Thyroid gland (tissue), 4 donors: ENCODE measurements around the gene NR1D2. TPM values are rescaled to one million over a fixed set of nuclear protein-coding genes. Genes with fewer than 3 reads are reported as not detected.

Source experiments
- DNase-seq, 2 donors: peaks; one replicate each; pipeline ENCODE4 v3.0.0-alpha.2; 2019
- H3K27ac ChIP-seq, 3 donors: fragments of 200-600 bp; sonication (generic); 1 replicate in 2 of 3; 2 replicates in 1 of 3; pipeline ENCODE4 v1.5.1; 2016 to 2019; ENCODE audit warnings: mild to moderate bottlenecking in 1 of 3, moderate library complexity in 1 of 3
- H3K27me3 ChIP-seq: fragments of 200-600 bp; sonication (generic); one replicate; pipeline ENCODE4 v1.5.1; 2019
- H3K36me3 ChIP-seq, 2 donors: fragments of 200-600 bp; sonication (generic); one replicate each; pipeline ENCODE4 v1.5.1; 2016 to 2019
- H3K4me1 ChIP-seq, 2 donors: fragments of 200-600 bp; sonication (generic); one replicate each; pipeline ENCODE4 v1.5.1; 2017 to 2019
- H3K4me3 ChIP-seq, 3 donors: fragments of 200-600 bp; sonication (generic); replicated peaks in 1 of 3; 1 replicate in 2 of 3; 2 replicates in 1 of 3; pipeline ENCODE4 v1.5.1; 2016; ENCODE audit warnings: mild to moderate bottlenecking in 1 of 3
- H3K9me3 ChIP-seq: fragments of 200-600 bp; sonication (generic); one replicate; pipeline ENCODE4 v1.5.1; 2017
- CTCF ChIP-seq, 6 experiments: fragments of 200-600 bp in 3 of 6; fragments of 450-650 bp in 3 of 6; sonication (generic) in 3 of 6; IDR thresholded peaks; one replicate each; pipeline ENCODE4 v1.5.1; 2016 to 2019; ENCODE audit warnings: antibody characterized with exemption in 6 of 6, mild to moderate bottlenecking in 2 of 6, inconsistent platforms in 1 of 6, moderate library complexity in 1 of 6
- POLR2A ChIP-seq, 2 donors: fragments of 450-650 bp; IDR thresholded peaks; one replicate each; pipeline ENCODE4 v1.6.1; 2017; ENCODE audit warnings: antibody characterized with exemption in 2 of 2, mild to moderate bottlenecking in 2 of 2, moderate library complexity in 1 of 2
- WGBS, 2 donors: methylation state at CpG; one replicate each; pipeline ENCODE4 v1.1.5; 2017; 5-methylcytosine and 5-hydroxymethylcytosine counted together
- intact Hi-C: fragments of 100-400 bp; cut with DNase I; formaldehyde crosslinking; loops from one replicate; pipeline ENCODE4 v1.15.1; 2023
- total RNA-seq, 4 donors: library from RNA; depleted of rRNA; stranded (reverse); fragments of >200 nt; gene quantifications; one replicate each; pipeline ENCODE4 v1.2.3, GENCODE V29; 2016

NR1D2 gene
- total RNA-seq, 4 donors from 2014 or later, result 44.2 to 108 (median 68.1) TPM

- 96 to 100% methylated on average over 1 of the region's 1 CpG for WGBS, 2 donors
- Histone ChIP-seq H3K4me1 (peaks cover 0 to 10% of the 10 kb centered on the region in 2 donors), H3K27me3 (no peaks in the 10 kb centered on the region), H3K9me3 (no peaks in the 10 kb centered on the region), H3K27ac (no peak overlapping the region), H3K4me3 (no peak overlapping the region), H3K36me3 (peaks cover 20 to 35% of the 10 kb centered on the region in 2 donors)
- TF ChIP-seq CTCF (IDR thresholded peaks at IDR 0.05) (no peak), POLR2A (IDR thresholded peaks at IDR 0.05) (no peak)
- intact Hi-C loops, result no loop called here
- no peak for DNase-seq
Measured at GRCh38 chr3:23961066-23961465, 16.0 kb downstream of the NR1D2 start.

- H3K27ac ChIP-seq, result no peak overlapping the region
Measured at GRCh38 chr3:23961913-23962312, 16.8 kb downstream of the NR1D2 start.

GRCh38 chr3:23964537-23965235 is 19.6 kb downstream of the NR1D2 start:
- Histone ChIP-seq H3K27ac (no peak overlapping the region), H3K27me3 (no peaks in the 10 kb centered on the region), H3K4me3 (no peak overlapping the region), H3K36me3 (peaks cover 21 to 45% of the 10 kb centered on the region in 2 donors), H3K4me1 (peaks cover 6 to 15% of the 10 kb centered on the region in 2 donors), H3K9me3 (no peaks in the 10 kb centered on the region)
- 96% methylated on average over 3 of the region's 3 CpGs for WGBS, 2 donors
- no peak for TF ChIP-seq CTCF (IDR thresholded peaks at IDR 0.05)
- TF ChIP-seq POLR2A (IDR thresholded peaks at IDR 0.05), result no peak
- intact Hi-C loops, result no loop called here
- DNase-seq, result no peak

More at GRCh38 chr3:23961913-23962312, 16.8 kb downstream of the NR1D2 start:
- Histone ChIP-seq H3K27me3 (no peaks in the 10 kb centered on the region), H3K4me1 (peaks cover 0 to 10% of the 10 kb centered on the region in 2 donors), H3K9me3 (no peaks in the 10 kb centered on the region), H3K4me3 (no peak overlapping the region), H3K36me3 (peaks cover 20 to 37% of the 10 kb centered on the region in 2 donors)
- TF ChIP-seq CTCF (IDR thresholded peaks at IDR 0.05) (no peak), POLR2A (IDR thresholded peaks at IDR 0.05) (no peak)
- 97 to 99% methylated on average over 5 of the region's 5 CpGs for WGBS, 2 donors
- intact Hi-C loops, result no loop called here
- no peak for DNase-seq

DNA sequence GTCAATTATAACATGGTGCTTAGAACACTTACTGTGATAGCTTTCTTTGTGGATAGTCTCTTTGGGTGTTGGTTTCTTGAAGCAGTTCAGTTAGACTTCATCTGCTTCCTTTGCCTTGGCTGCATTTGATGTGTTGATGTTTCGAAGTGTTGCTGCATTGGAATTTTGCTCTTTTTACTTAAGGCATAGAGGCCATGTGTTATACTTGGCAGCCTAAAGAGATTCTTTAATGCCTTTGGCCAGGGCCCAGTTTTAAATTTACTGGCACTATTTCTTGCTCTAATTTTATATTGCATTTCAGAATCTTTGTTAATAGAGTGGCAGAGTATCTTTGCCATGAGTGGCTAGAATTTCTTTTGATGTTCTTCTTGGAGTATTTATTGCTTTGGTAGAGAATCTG is 21.2 kb downstream of the NR1D2 start:
- Histone ChIP-seq H3K27me3 (no peaks in the 10 kb centered on the region), H3K4me1 (peaks cover 6 to 15% of the 10 kb centered on the region in 2 donors), H3K9me3 (no peaks in the 10 kb centered on the region), H3K36me3 (peaks cover 19 to 38% of the 10 kb centered on the region in 2 donors), H3K27ac (no peak overlapping the region), H3K4me3 (no peak overlapping the region)
- intact Hi-C loops, result no loop called here
- WGBS, 2 donors, result 92 to 93% methylated on average over 1 of the region's 1 CpG
- TF ChIP-seq POLR2A (IDR thresholded peaks at IDR 0.05) (no peak), CTCF (IDR thresholded peaks at IDR 0.05) (no peak)
- no peak for DNase-seq

GRCh38 chr3:23968463-23969184 is 23.5 kb downstream of the NR1D2 start:
- intact Hi-C loops, result no loop called here
- no peaks in the 10 kb centered on the region for H3K9me3 ChIP-seq
- TF ChIP-seq CTCF (IDR thresholded peaks at IDR 0.05) (no peak), POLR2A (IDR thresholded peaks at IDR 0.05) (no peak)
- peak; percentile 26 to 29 for DNase-seq
- H3K27ac ChIP-seq, result no peak overlapping the region
- no peak overlapping the region for H3K4me3 ChIP-seq
- 76 to 77% methylated on average over 5 of the region's 5 CpGs for WGBS, 2 donors
- peaks cover 11 to 28% of the 10 kb centered on the region in 2 donors for H3K36me3 ChIP-seq
- no peaks in the 10 kb centered on the region for H3K27me3 ChIP-seq
- peaks cover 6 to 9% of the 10 kb centered on the region in 2 donors for H3K4me1 ChIP-seq
